K562 (cell line): ENCODE data around the gene SPTBN4. TPM values are rescaled to one million over a fixed set of nuclear protein-coding genes. Genes with fewer than 3 reads are reported as not detected.

Experiments
- BHLHE40 ChIP-seq: IDR thresholded peaks from 2 replicates; pipeline ENCODE4 v1.6.1; 2011; ENCODE audit warnings: low read length, improper control_type of control experiment
- CCNT2 ChIP-seq: IDR thresholded peaks from 2 replicates; pipeline ENCODE4 v1.6.1; 2011; ENCODE audit warnings: borderline replicate concordance, low read depth, mild to moderate bottlenecking, moderate library complexity, mixed read lengths, low read length; ENCODE audit not compliant: insufficient read length; ENCODE audit errors: extremely low read depth
- EGR1 ChIP-seq: fragments of 450-650 bp; conservative IDR thresholded peaks from 2 replicates; pipeline ENCODE4 v1.6.1; 2017; ENCODE audit warnings: mild to moderate bottlenecking
- ETV6 ChIP-seq, 3 experiments: fragments of 150-350 bp in 1 of 3; sonication (generic) in 1 of 3; formaldehyde crosslinking in 1 of 3; IDR thresholded peaks; 2 replicates each; pipeline versions ENCODE4 v1.6.1 to v1.8.0; 2014 to 2022; ENCODE audit warnings: borderline replicate concordance in 2 of 3, low read depth in 2 of 3, antibody characterized with exemption in 1 of 3, low read length in 1 of 3, mild to moderate bottlenecking in 1 of 3, missing genetic modification reagents in 1 of 3
- GTF2A2 ChIP-seq: IDR thresholded peaks from 2 replicates; pipeline ENCODE4 v1.6.1; 2016; ENCODE audit warnings: mild to moderate bottlenecking, missing genetic modification characterization, missing compliant biosample characterization
- HDGF ChIP-seq: fragments of 450-650 bp; IDR thresholded peaks from 2 replicates; pipeline ENCODE4 v1.6.1; 2016
- PKNOX1 ChIP-seq: fragments of 450-650 bp; IDR thresholded peaks from 2 replicates; pipeline ENCODE4 v1.6.1; 2016
- POLR2A ChIP-seq: fragments of 450-650 bp; conservative IDR thresholded peaks from 2 replicates; pipeline ENCODE4 v1.6.1; 2016
- SMAD4 ChIP-seq: fragments of 250-450 bp; sonication (Bioruptor Pico); conservative IDR thresholded peaks from 2 replicates; pipeline ENCODE4 v1.8.0; 2021; ENCODE audit warnings: inconsistent platforms, mild to moderate bottlenecking, moderate library complexity
- SMARCE1 ChIP-seq: fragments of 450-650 bp; IDR thresholded peaks from 2 replicates; pipeline ENCODE4 v1.7.1; 2016; ENCODE audit warnings: mild to moderate bottlenecking
- SOX6 ChIP-seq: fragments of 450-650 bp; IDR thresholded peaks from 2 replicates; pipeline ENCODE4 v1.6.1; 2014; ENCODE audit warnings: mild to moderate bottlenecking
- UBTF ChIP-seq, 2 experiments: IDR thresholded peaks; 2 replicates each; pipeline ENCODE4 v1.6.1; 2012; ENCODE audit warnings: improper control_type of control experiment in 2 of 2, low read depth in 2 of 2, low read length in 2 of 2, borderline replicate concordance in 1 of 2
- ZNF41 ChIP-seq: fragments of 250-450 bp; sonication (Bioruptor Pico); conservative IDR thresholded peaks from 2 replicates; pipeline ENCODE4 v1.4.0; 2020; ENCODE audit warnings: mild to moderate bottlenecking
- ZNF436 ChIP-seq: fragments of 250-450, 450-650 bp; sonication (Bioruptor Pico); formaldehyde crosslinking; IDR thresholded peaks from 2 replicates; pipeline ENCODE4 v1.7.0; 2020; ENCODE audit warnings: mild to moderate bottlenecking
- ZNF583 ChIP-seq: fragments of 250-450 bp; sonication (Bioruptor Pico); IDR thresholded peaks from 2 replicates; pipeline ENCODE4 v1.4.0; 2020
- polyA plus RNA-seq, 8 experiments: library from polyadenylated mRNA; depleted of rRNA in 4 of 8; stranded (reverse) in 5 of 8; unstranded in 3 of 8; fragments of >200 nt; fragmentation: Nextera tagmentation in 2 of 8; fragmentation: Illumina TruSeq in 1 of 8; extraction: Ambion mirVana in 2 of 8; extraction: Trizol in 1 of 8; gene quantifications; 2 replicates each; pipeline versions ENCODE4 v1.2.1 to v1.2.3, GENCODE V29; 2011 to 2014; ENCODE audit warnings: inconsistent platforms in 1 of 8, missing spikeins in 1 of 8
- total RNA-seq, 7 experiments: library from RNA; depleted of rRNA in 6 of 7; stranded (reverse); fragments of >200 nt in 6 of 7; fragmentation: Illumina TruSeq in 2 of 7; extraction: Trizol in 2 of 7; gene quantifications; 2 replicates each; pipeline versions ENCODE4 v1.2.1 to v1.2.3, GENCODE V29; 2011 to 2021; ENCODE audit warnings: low replicate concordance in 1 of 7

Gene SPTBN4
- total and polyA plus RNA-seq, 9 of the 15 experiments (the other 6 are each of a cell fraction or from before 2014, with no cell fraction given) = 0.01 to 1.5 (median 0.86) TPM

GRCh38 chr19:40433391-40434216 lies 33.2 kb upstream of the SPTBN4 start (continued):
- TF ChIP-seq POLR2A (peak; percentile 79), ZNF436 (CRISPR knock-in tag) (no peak), ETV6 (IDR thresholded peaks at IDR 0.05; ENCODE audit: borderline replicate concordance in 1 of 2, low read depth in 2 of 2, low read length in 1 of 2) (no peak), ETV6 (CRISPR knock-in tag; IDR thresholded peaks at IDR 0.05; ENCODE audit: borderline replicate concordance) (no peak), BHLHE40 (peak; percentile 47; the same call in 1 of the 2 replicates), SMARCE1 (peak; percentile 10; the same call in 1 of the 2 replicates), ZNF583 (CRISPR knock-in tag) (peak; percentile 62; the same call in 1 of the 2 replicates), CCNT2 (peak; percentile 97), SMAD4 (CRISPR knock-in tag) (peak; percentile 82), EGR1 (peak; percentile 55), GTF2A2 (tag) (0 out of 2 replicates have a peak, but pooled peaks have one; percentile 12), ZNF41 (CRISPR knock-in tag) (peak; percentile 63; the same call in 1 of the 2 replicates), SOX6 (0 out of 2 replicates have a peak, but pooled peaks have one; percentile 56), UBTF (IDR thresholded peaks at IDR 0.05; ENCODE audit: borderline replicate concordance in 1 of 2, low read depth in 2 of 2, low read length in 2 of 2) (peak; percentile 93 to 99; a peak in 3 of 4 replicates), PKNOX1 (peak; percentile 49), HDGF (peak; percentile 72; the same call in 1 of the 2 replicates)
